B cell (primary cell): ENCODE results near the gene PANK3.

Source experiments
- EZH2 ChIP-seq: IDR thresholded peaks from 2 replicates; pipeline ENCODE4 v1.6.1; 2012; ENCODE audit warnings: borderline replicate concordance, low read depth, mild to moderate bottlenecking, moderate library complexity, low read length; ENCODE audit not compliant: insufficient read depth, poor library complexity, severe bottlenecking
- TF ChIP-seq, protein P1 (sequence below): fragments of 200-600 bp; IDR thresholded peaks from one replicate; pipeline ENCODE4 v1.8.0; 2022; ENCODE audit warnings: antibody characterized with exemption, mild to moderate bottlenecking

DNA sequence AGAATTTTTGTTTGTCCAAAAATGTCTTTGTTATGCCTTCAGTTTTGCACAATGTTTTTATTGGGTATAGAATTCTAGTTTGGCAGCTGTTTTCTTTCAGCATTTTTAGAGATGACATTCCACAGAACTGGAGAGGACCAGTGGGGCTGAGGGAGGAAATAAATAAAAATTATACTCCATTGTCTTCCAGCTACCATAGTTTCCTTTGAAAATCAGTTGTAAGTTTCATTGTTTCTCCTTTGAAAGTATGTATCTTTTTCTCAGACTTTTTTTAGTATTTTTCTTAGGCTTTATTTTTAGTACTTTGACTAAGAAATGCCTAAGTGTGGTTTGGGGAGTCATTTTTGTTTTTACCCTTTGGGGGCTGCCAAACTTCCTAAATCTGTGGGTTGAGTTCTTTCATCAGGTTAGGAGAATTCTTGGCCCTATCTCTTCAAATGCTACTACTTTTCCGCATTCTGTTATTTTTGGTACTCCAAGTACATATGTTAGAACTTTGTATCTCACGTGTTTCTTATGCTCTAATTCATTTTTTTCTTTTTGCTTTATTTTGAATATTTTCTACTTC is 65.2 kb downstream of the PANK3 start:
- TF ChIP-seq EZH2 = no peak
- TF ChIP-seq, protein P1, sequence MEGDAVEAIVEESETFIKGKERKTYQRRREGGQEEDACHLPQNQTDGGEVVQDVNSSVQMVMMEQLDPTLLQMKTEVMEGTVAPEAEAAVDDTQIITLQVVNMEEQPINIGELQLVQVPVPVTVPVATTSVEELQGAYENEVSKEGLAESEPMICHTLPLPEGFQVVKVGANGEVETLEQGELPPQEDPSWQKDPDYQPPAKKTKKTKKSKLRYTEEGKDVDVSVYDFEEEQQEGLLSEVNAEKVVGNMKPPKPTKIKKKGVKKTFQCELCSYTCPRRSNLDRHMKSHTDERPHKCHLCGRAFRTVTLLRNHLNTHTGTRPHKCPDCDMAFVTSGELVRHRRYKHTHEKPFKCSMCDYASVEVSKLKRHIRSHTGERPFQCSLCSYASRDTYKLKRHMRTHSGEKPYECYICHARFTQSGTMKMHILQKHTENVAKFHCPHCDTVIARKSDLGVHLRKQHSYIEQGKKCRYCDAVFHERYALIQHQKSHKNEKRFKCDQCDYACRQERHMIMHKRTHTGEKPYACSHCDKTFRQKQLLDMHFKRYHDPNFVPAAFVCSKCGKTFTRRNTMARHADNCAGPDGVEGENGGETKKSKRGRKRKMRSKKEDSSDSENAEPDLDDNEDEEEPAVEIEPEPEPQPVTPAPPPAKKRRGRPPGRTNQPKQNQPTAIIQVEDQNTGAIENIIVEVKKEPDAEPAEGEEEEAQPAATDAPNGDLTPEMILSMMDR = no peak
